Astrocyte of the cerebellum (primary cell): Measurements from ENCODE around the gene C9orf43.

ENCODE experiments used
- DNase-seq: peaks from one replicate; pipeline ENCODE4 v3.0.0-alpha.2; 2011; ENCODE audit warnings: low read depth
- H3K4me3 ChIP-seq: 2 replicates; pipeline ENCODE4 v1.5.1; 2011; ENCODE audit warnings: mild to moderate bottlenecking, low read depth, low read length, moderate library complexity
- CTCF ChIP-seq: IDR thresholded peaks from 2 replicates; pipeline ENCODE4 v1.5.1; 2012; ENCODE audit warnings: low read length, low read depth, moderate library complexity, mild to moderate bottlenecking; ENCODE audit errors: missing control alignments
- in situ Hi-C: cut with HindIII; loops from 2 replicates; pipeline ENCODE4 v1.10.0; 2017; ENCODE audit warnings: low sequenced_read_pairs

Gene C9orf43

GRCh38 chr9:113472199-113472598 lies 61.7 kb downstream of the C9orf43 start:
- H3K4me3 ChIP-seq: no peak overlapping the region
- no peak for DNase-seq
- in situ Hi-C loops: no loop called here
- TF ChIP-seq CTCF: no peak

GRCh38 chr9:113474360-113475028 lies 63.9 kb downstream of the C9orf43 start:
- DNase-seq: no peak
- H3K4me3 ChIP-seq: no peak overlapping the region
- no peak for TF ChIP-seq CTCF
- in situ Hi-C loops: no loop called here

- DNase-seq: no peak
- TF ChIP-seq CTCF: no peak
- in situ Hi-C loops: no loop called here
- no peak overlapping the region for H3K4me3 ChIP-seq
Measured at GRCh38 chr9:113475031-113475430, 64.5 kb downstream of the C9orf43 start.

- TF ChIP-seq CTCF: no peak
- in situ Hi-C loops: no loop called here
- no peak overlapping the region for H3K4me3 ChIP-seq
- DNase-seq: no peak
Measured at GRCh38 chr9:113475992-113476391, 65.4 kb downstream of the C9orf43 start.

- in situ Hi-C loops: no loop called here
- H3K4me3 ChIP-seq: no peak overlapping the region
- DNase-seq: no peak
- no peak for TF ChIP-seq CTCF
Measured at GRCh38 chr9:113476511-113476916, 66.0 kb downstream of the C9orf43 start.

- TF ChIP-seq CTCF: no peak
- no peak for DNase-seq
- no peak overlapping the region for H3K4me3 ChIP-seq
- in situ Hi-C loops: no loop called here
Measured at GRCh38 chr9:113477058-113477457, 66.5 kb downstream of the C9orf43 start.

GRCh38 chr9:113477661-113478060 lies 67.1 kb downstream of the C9orf43 start:
- in situ Hi-C loops: no loop called here
- no peak for DNase-seq
- no peak for TF ChIP-seq CTCF
- H3K4me3 ChIP-seq: no peak overlapping the region
